Fibroblast of pulmonary artery (primary cell): Measurements from ENCODE around the gene CRTC3.
A peak's percentile ranks its signal among the peaks of the same experiment; 100 is the strongest.

Source experiments
- DNase-seq: peaks from one replicate; pipeline ENCODE4 v3.0.0-alpha.2; 2010; ENCODE audit warnings: low read depth
- H3K4me3 ChIP-seq: replicated peaks from 2 replicates; pipeline ENCODE4 v1.5.1; 2011; ENCODE audit warnings: low read depth, mild to moderate bottlenecking, control low read depth, low read length, moderate library complexity
- TF ChIP-seq, protein P1 (sequence below): IDR thresholded peaks from 2 replicates; pipeline ENCODE4 v1.5.1; 2011; ENCODE audit warnings: mild to moderate bottlenecking, control low read depth, low read length, inconsistent platforms; ENCODE audit errors: missing control alignments

The CRTC3 gene

DNA sequence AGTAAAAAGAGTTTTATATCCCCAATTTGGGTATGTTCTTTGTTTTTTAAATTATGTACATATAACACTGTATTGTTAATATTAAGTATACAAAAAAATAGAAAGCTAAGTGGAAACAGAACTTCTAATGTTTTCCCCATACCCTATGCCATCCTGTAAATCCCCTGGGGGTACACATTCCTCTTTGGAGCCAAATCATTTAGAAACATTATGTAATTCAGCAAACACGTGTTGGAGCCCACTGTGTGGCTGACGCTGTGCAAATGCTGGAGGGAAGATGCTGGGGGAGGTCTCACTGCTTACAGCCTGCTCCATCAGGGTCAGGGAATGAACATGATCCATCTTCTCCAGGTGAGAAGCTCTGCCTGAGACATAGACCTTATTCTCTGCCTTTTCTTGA is 52.8 kb downstream of the CRTC3 start:
- no peak overlapping the region for H3K4me3 ChIP-seq
- TF ChIP-seq, protein P1, sequence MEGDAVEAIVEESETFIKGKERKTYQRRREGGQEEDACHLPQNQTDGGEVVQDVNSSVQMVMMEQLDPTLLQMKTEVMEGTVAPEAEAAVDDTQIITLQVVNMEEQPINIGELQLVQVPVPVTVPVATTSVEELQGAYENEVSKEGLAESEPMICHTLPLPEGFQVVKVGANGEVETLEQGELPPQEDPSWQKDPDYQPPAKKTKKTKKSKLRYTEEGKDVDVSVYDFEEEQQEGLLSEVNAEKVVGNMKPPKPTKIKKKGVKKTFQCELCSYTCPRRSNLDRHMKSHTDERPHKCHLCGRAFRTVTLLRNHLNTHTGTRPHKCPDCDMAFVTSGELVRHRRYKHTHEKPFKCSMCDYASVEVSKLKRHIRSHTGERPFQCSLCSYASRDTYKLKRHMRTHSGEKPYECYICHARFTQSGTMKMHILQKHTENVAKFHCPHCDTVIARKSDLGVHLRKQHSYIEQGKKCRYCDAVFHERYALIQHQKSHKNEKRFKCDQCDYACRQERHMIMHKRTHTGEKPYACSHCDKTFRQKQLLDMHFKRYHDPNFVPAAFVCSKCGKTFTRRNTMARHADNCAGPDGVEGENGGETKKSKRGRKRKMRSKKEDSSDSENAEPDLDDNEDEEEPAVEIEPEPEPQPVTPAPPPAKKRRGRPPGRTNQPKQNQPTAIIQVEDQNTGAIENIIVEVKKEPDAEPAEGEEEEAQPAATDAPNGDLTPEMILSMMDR: no peak
- no peak for DNase-seq

DNA sequence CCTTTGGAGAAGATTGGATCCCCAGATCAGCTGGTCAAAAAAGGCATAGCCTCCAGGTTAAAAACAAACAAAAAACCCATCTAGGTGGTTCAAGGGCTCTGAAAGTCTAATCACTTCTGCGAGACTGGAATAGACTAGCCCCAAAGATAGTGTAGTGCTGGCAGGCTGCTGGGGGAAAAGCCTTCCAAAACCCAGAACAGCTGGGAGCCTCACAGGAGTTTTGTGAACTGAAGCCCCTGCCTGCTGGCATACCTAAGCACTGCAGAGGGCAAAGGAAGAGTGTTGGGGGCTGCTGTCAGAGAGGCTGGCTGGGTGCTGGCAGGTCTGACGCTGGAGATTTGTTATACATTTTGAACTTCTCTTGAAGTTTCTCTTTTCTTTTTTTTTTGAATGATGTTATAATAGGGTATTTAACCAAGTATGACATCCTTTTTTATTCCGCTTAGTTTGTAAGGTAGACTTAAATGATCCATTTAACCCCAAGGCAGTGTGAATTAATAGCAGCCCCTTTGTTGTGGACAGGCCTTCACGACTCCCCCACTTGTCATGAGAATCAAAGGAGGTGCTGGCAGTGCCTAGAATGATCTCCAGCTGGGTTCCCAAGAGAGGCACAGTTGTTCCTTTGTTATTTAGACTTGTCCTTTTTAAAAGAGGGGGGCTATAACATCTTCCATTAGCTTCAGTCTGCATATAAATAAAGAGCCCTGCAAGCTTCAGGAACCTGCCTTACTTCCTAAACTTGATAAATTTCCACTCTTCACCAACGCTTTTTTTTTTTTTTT is 53.9 kb downstream of the CRTC3 start:
- no peak overlapping the region for H3K4me3 ChIP-seq
- DNase-seq: no peak
- TF ChIP-seq, protein P1: no peak

DNA sequence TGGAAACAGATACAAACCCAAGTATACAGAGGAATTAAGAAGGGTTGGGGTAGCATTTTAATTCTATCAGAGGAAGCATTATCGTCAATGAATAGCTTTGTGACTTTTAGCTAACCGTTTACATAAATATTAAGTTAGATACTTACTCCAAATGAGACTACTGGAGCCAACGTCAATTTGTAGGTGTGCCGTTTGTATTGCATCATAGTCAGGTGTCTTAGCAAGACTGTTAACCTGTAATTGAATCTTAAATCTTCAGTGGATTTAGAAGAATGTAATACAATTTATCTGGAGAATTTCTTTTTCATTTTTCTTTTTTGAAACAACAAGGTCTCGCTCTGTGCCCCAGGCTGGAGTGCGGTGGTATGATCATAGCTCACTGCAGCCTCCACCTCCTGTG is 55.1 kb downstream of the CRTC3 start:
- DNase-seq: no peak

DNA sequence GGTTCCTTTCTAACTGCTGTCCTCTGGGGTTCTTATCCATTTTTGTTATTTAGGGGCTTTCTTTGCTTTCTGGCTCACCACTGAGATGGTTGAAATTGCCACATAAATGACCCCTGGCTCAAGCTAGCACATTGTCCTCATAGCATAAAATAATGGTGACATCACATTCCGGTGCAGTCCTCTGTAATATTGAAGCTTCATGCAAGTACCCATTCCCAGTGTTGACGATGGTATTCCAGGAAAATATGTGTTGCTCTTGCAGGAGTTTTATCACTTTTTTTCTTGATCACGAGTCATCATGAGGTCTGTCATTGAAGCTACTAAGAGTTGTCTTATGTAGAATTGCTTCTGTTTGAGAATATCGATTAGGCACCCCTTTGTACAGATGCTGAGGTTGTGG is 56.1 kb downstream of the CRTC3 start:
- TF ChIP-seq, protein P1: no peak
- DNase-seq: peak; percentile 64
- no peak overlapping the region for H3K4me3 ChIP-seq

More for the DNA sequence above, 55.1 kb downstream of the CRTC3 start:
- TF ChIP-seq, protein P1: no peak
- no peak overlapping the region for H3K4me3 ChIP-seq

DNA sequence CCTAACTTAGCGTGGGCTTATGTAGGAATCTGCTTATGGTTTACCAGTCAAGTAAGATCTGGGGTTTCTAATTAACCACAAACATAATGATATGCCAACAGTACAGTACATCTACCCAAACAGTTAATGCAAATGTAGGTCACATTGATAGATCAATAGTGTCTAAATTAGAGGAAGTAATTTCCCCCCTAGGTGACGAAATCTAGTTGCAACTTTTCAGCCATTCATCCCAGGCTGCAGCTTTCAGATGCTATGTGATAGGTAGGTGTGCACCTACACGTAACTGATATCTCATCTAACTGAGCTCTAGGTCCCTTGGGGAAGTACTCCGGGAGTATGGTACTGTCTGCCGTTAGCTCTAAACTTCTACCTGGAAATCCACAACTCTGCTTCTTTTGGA is 57.2 kb downstream of the CRTC3 start:
- no peak for DNase-seq
- no peak overlapping the region for H3K4me3 ChIP-seq
- TF ChIP-seq, protein P1: no peak

DNA sequence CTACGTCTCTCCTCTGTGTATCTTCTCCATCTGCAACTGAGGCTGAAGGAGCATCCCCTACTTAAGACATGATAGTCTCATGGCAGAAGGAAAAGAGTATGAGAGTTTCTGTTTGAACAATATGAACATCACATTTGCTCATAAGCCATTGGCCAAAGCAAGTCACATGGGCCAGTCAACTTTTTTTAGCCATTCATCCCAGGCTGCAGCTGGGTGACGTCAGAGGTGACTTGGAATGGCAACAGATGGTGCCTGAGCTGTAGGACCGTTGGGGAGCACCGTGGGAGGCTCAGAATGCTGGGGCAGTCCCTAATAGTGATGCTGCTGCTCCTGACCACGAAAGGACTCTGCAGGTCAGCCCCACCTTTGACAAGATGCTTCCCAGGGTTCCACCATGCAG is 58.7 kb downstream of the CRTC3 start:
- TF ChIP-seq, protein P1: no peak
- peak; percentile 39 for DNase-seq
- no peak overlapping the region for H3K4me3 ChIP-seq

DNA sequence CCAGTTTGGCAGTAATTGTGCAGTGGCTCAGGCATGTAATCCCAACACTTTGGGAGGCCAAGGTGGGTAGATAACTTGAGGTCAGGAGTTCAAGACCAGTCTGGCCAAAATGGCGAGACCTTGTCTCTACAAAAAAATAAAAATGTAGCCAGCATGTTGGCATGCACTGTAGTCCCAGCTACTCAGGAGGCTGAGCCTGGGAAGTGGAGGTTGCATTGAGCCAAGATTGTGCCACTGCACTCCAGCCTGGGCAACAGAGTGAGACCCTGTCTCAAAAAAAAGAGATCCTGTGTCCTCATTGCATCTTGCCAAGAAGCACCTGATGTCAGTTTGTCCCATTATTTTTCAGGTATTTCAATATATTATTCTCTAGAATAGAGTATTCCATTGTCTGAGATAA is 61.8 kb downstream of the CRTC3 start:
- TF ChIP-seq, protein P1: no peak
- H3K4me3 ChIP-seq: no peak overlapping the region
- DNase-seq: no peak
